ENCODE measurements around the gene NOMO2.
"Not testable (repeated sequence)": the region's sequence is repeated elsewhere in the genome, so short reads cannot be mapped to it uniquely, and the experiment has no call there.

The NOMO2 gene

GRCh38 chr16:18573887-18574286, 12.0 kb upstream of the NOMO2 start:
- DNase-seq: not testable (repeated sequence)

- DNase-seq: not testable (repeated sequence)
Observed at GRCh38 chr16:18572973-18573372, 11.1 kb upstream of the NOMO2 start.

- DNase-seq: not testable (repeated sequence)
Observed at GRCh38 chr16:18571307-18571850, 9.5 kb upstream of the NOMO2 start.

- not testable (repeated sequence) for DNase-seq
Observed at GRCh38 chr16:18570529-18571306, 8.8 kb upstream of the NOMO2 start.

- DNase-seq: not testable (repeated sequence)
Observed at GRCh38 chr16:18560416-18561220, 1.3 kb downstream of the NOMO2 start.

GRCh38 chr16:18553671-18554070, 8.2 kb downstream of the NOMO2 start:
- not testable (repeated sequence) for DNase-seq

GRCh38 chr16:18547382-18547781, 14.5 kb downstream of the NOMO2 start:
- not testable (repeated sequence) for DNase-seq

GRCh38 chr16:18546853-18547252, 15.0 kb downstream of the NOMO2 start:
- not testable (repeated sequence) for DNase-seq

- not testable (repeated sequence) for DNase-seq
Observed at GRCh38 chr16:18544232-18545081, 17.4 kb downstream of the NOMO2 start.

GRCh38 chr16:18541912-18542311, 20.0 kb downstream of the NOMO2 start:
- not testable (repeated sequence) for DNase-seq

- not testable (repeated sequence) for DNase-seq
Observed at GRCh38 chr16:18537004-18537403, 24.9 kb downstream of the NOMO2 start.

GRCh38 chr16:18535519-18536168, 26.3 kb downstream of the NOMO2 start:
- not testable (repeated sequence) for DNase-seq

GRCh38 chr16:18534308-18534707, 27.6 kb downstream of the NOMO2 start:
- not testable (repeated sequence) for DNase-seq

- not testable (repeated sequence) for DNase-seq
Observed at GRCh38 chr16:18531323-18531722, 30.6 kb downstream of the NOMO2 start.

GRCh38 chr16:18530329-18530728, 31.6 kb downstream of the NOMO2 start:
- not testable (repeated sequence) for DNase-seq

- DNase-seq: not testable (repeated sequence)
Observed at GRCh38 chr16:18526547-18526946, 35.4 kb downstream of the NOMO2 start.

GRCh38 chr16:18525882-18526482, 35.9 kb downstream of the NOMO2 start:
- not testable (repeated sequence) for DNase-seq

- DNase-seq: not testable (repeated sequence)
Observed at GRCh38 chr16:18522637-18523036, 39.3 kb downstream of the NOMO2 start.

GRCh38 chr16:18521445-18522181, 40.3 kb downstream of the NOMO2 start:
- not testable (repeated sequence) for DNase-seq

- not testable (repeated sequence) for DNase-seq
Observed at GRCh38 chr16:18518536-18519283, 43.2 kb downstream of the NOMO2 start.
